HG02642 (cell line): ENCODE results near the gene SLC46A3.
"Not testable (repeated sequence)": the region's sequence is repeated elsewhere in the genome, so short reads cannot be mapped to it uniquely, and the experiment has no call there.

ENCODE experiments used
- ATAC-seq: cut with Tn5 transposase; IDR thresholded peaks from one replicate; pipeline ENCODE4 v1.9.1; 2021; ENCODE audit warnings: mild to moderate bottlenecking; ENCODE audit not compliant: unreplicated experiment, poor library complexity

SLC46A3 gene

GRCh38 chr13:28685892-28686291 lies 32.9 kb downstream of the SLC46A3 start:
- no peak for ATAC-seq

- no peak for ATAC-seq
These were observed 33.7 kb downstream of the SLC46A3 start for GRCh38 chr13:28685114-28685513.

- no peak for ATAC-seq
These were observed 34.5 kb downstream of the SLC46A3 start for GRCh38 chr13:28684257-28684656.

GRCh38 chr13:28683169-28683568 lies 35.6 kb downstream of the SLC46A3 start:
- ATAC-seq = not testable (repeated sequence)

GRCh38 chr13:28680541-28680940 lies 38.2 kb downstream of the SLC46A3 start:
- ATAC-seq = no peak

GRCh38 chr13:28679628-28680027 lies 39.1 kb downstream of the SLC46A3 start:
- ATAC-seq = no peak

- ATAC-seq = no peak
These were observed 40.0 kb downstream of the SLC46A3 start for GRCh38 chr13:28678809-28679208.

- no peak for ATAC-seq
These were observed 47.5 kb downstream of the SLC46A3 start for GRCh38 chr13:28671126-28671792.

GRCh38 chr13:28666897-28667488 lies 51.8 kb downstream of the SLC46A3 start:
- no peak for ATAC-seq

- peak; percentile 23 for ATAC-seq
These were observed 59.2 kb downstream of the SLC46A3 start for GRCh38 chr13:28659621-28659970.

GRCh38 chr13:28658796-28659620 lies 59.8 kb downstream of the SLC46A3 start, which contains the start of gene POMP:
Gene POMP, plus strand, starts transcription at chr13:28659130. Its CDS starts 55 bp downstream, at chr13:28659185.
- peak; percentile 92 for ATAC-seq

- peak; percentile 24 for ATAC-seq
These were observed 60.3 kb downstream of the SLC46A3 start for GRCh38 chr13:28658539-28658795.

GRCh38 chr13:28657784-28658538 lies 60.8 kb downstream of the SLC46A3 start:
- no peak for ATAC-seq

- no peak for ATAC-seq
These were observed 63.2 kb downstream of the SLC46A3 start for GRCh38 chr13:28655561-28655960.

- ATAC-seq = no peak
These were observed 64.5 kb downstream of the SLC46A3 start for GRCh38 chr13:28654276-28654675.

- no peak for ATAC-seq
These were observed 65.7 kb downstream of the SLC46A3 start for GRCh38 chr13:28653111-28653510.

- no peak for ATAC-seq
These were observed 66.9 kb downstream of the SLC46A3 start for GRCh38 chr13:28651810-28652401.

GRCh38 chr13:28650284-28650683 lies 68.5 kb downstream of the SLC46A3 start:
- ATAC-seq = no peak
